HFFc6 (cell line): ENCODE measurements around the gene SLC10A3. TPM values are rescaled to one million over a fixed set of nuclear protein-coding genes. Genes with fewer than 3 reads are reported as not detected.

Experiments
- DNase-seq: peaks from one replicate; pipeline ENCODE4 v3.0.0-alpha.2; 2018
- H3K27ac Mint-ChIP-seq: 2 replicates; pipeline ENCODE4 v1.8.0; 2020; ENCODE audit warnings: mild to moderate bottlenecking, mixed read lengths
- H3K27me3 Mint-ChIP-seq: 2 replicates; pipeline ENCODE4 v1.8.0; 2021; ENCODE audit warnings: mild to moderate bottlenecking, moderate library complexity, mixed read lengths; ENCODE audit not compliant: insufficient read depth
- H3K36me3 Mint-ChIP-seq: 2 replicates; pipeline ENCODE4 v1.8.0; 2021; ENCODE audit warnings: low read depth, mixed read lengths
- H3K4me1 Mint-ChIP-seq: 2 replicates; pipeline ENCODE4 v1.8.0; 2020; ENCODE audit warnings: low read depth, mixed read lengths
- H3K4me3 Mint-ChIP-seq: 2 replicates; pipeline ENCODE4 v1.8.0; 2020; ENCODE audit warnings: mild to moderate bottlenecking, moderate library complexity, mixed read lengths
- H3K9me3 Mint-ChIP-seq: 2 replicates; pipeline ENCODE4 v1.8.0; 2020; ENCODE audit warnings: mild to moderate bottlenecking, mixed read lengths
- total RNA-seq, 6 experiments: library from RNA; stranded (reverse); fragmentation: NEBNext Ultra II Directional; extraction: Animal tissue kit (Norgen Biotek cat#: 25700); gene quantifications; 2 replicates in 1 of 6; 3 replicates in 5 of 6; pipeline ENCODE4 v1.2.3, GENCODE V29; 2021
- TF ChIP-seq, protein P1 (sequence below): fragments of 200-600 bp; sonication (generic); IDR thresholded peaks from 2 replicates; pipeline ENCODE4 v1.5.0; 2021; ENCODE audit warnings: antibody characterized with exemption, mild to moderate bottlenecking

The SLC10A3 gene
- total RNA-seq, 6 experiments from 2014 or later = 34.6 to 46.5 (median 37.7) TPM

DNA sequence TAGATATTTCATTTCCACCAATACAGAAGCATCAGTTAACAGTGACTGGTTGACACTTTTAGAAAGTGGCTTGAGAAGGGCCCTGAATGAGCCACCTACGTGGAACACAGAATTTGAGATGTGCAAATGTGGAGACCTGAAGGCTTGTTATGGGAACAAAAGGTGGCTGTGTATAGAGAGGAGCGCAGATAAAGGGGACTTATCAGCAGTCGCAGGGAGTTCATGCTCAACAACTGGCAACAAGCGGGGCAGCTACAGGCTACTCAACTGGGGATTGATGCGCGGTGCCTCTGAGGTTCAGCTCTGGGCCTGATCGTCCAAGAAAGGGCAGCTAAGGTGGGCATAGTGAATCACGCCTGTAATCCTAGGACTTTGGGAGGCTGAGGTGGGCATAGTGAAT, 29.0 kb upstream of the SLC10A3 start:
- no peak for DNase-seq
- H3K4me1 Mint-ChIP-seq = peaks cover 11% of the 10 kb centered on the region
- peaks cover 5% of the 10 kb centered on the region for H3K36me3 Mint-ChIP-seq
- TF ChIP-seq, protein P1, sequence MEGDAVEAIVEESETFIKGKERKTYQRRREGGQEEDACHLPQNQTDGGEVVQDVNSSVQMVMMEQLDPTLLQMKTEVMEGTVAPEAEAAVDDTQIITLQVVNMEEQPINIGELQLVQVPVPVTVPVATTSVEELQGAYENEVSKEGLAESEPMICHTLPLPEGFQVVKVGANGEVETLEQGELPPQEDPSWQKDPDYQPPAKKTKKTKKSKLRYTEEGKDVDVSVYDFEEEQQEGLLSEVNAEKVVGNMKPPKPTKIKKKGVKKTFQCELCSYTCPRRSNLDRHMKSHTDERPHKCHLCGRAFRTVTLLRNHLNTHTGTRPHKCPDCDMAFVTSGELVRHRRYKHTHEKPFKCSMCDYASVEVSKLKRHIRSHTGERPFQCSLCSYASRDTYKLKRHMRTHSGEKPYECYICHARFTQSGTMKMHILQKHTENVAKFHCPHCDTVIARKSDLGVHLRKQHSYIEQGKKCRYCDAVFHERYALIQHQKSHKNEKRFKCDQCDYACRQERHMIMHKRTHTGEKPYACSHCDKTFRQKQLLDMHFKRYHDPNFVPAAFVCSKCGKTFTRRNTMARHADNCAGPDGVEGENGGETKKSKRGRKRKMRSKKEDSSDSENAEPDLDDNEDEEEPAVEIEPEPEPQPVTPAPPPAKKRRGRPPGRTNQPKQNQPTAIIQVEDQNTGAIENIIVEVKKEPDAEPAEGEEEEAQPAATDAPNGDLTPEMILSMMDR = no peak
- no peaks in the 10 kb centered on the region for H3K9me3 Mint-ChIP-seq
- no peak overlapping the region for H3K27ac Mint-ChIP-seq
- H3K27me3 Mint-ChIP-seq = no peaks in the 10 kb centered on the region; the same call in 1 of the 2 replicates
- no peak overlapping the region for H3K4me3 Mint-ChIP-seq

DNA sequence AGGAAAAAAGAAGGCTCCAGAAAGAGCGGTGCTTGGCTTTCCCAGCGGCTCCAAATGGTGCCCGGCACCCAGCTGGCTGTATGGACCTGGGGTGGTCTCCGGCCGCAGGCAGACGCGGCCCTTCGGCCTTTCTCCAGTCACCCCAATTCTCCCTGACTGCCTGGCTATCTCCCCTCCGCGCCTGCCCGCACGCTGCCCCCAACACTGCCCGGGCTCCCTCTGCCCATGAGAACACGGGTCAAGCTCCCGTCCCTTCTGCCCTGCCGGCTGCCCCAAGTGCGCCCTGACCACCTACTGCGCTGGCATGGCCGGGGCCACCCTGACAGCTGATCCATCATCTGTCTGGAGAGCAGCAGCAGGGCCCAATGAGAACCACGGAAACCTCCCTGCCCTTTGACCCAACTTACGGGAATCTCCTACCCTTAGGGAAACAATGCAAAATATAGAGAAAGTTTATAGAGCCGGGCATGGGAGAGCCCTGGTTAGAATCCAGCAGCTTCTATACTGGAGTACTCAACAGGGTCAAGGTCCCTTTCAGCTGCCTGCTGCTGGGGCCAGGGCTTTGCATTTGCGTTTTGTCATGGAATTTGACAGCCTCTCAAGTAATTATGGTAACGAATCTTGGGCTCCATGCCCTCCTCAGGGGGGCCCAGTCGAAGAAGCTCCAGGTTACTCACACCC, 26.8 kb upstream of the SLC10A3 start:
- no peak overlapping the region for H3K27ac Mint-ChIP-seq
- peaks cover 11% of the 10 kb centered on the region for H3K36me3 Mint-ChIP-seq
- no peak for DNase-seq
- no peak overlapping the region for H3K4me3 Mint-ChIP-seq
- TF ChIP-seq, protein P1 = no peak
- no peaks in the 10 kb centered on the region; the same call in 1 of the 2 replicates for H3K27me3 Mint-ChIP-seq
- H3K9me3 Mint-ChIP-seq = no peaks in the 10 kb centered on the region
- H3K4me1 Mint-ChIP-seq = peaks cover 18% of the 10 kb centered on the region

GRCh38 chrX:154516656-154517100, 26.2 kb upstream of the SLC10A3 start:
- Mint-ChIP-seq H3K27me3 (no peaks in the 10 kb centered on the region), H3K27ac (peak overlapping the region; percentile 83), H3K36me3 (peaks cover 11% of the 10 kb centered on the region), H3K9me3 (no peaks in the 10 kb centered on the region), H3K4me1 (peaks cover 18% of the 10 kb centered on the region), H3K4me3 (peak overlapping the region; percentile 84)
- TF ChIP-seq, protein P1 = no peak
- DNase-seq = no peak

GRCh38 chrX:154515966-154516655, 25.7 kb upstream of the SLC10A3 start, which contains the start of gene FAM3A:
Gene FAM3A (minus strand): TSS chrX:154516232. CDS start chrX:154515772, 460 bp downstream.
- DNase-seq = peak; percentile 81
- Mint-ChIP-seq H3K27me3 (no peaks in the 10 kb centered on the region), H3K4me3 (peak within 1 kb of the TSS; percentile 90), H3K4me1 (peaks cover 18% of the 10 kb centered on the region), H3K9me3 (no peaks in the 10 kb centered on the region), H3K27ac (peak within 1 kb of the TSS; percentile 83), H3K36me3 (peaks cover 12% of the 10 kb centered on the region)
- TF ChIP-seq, protein P1 = no peak

DNA sequence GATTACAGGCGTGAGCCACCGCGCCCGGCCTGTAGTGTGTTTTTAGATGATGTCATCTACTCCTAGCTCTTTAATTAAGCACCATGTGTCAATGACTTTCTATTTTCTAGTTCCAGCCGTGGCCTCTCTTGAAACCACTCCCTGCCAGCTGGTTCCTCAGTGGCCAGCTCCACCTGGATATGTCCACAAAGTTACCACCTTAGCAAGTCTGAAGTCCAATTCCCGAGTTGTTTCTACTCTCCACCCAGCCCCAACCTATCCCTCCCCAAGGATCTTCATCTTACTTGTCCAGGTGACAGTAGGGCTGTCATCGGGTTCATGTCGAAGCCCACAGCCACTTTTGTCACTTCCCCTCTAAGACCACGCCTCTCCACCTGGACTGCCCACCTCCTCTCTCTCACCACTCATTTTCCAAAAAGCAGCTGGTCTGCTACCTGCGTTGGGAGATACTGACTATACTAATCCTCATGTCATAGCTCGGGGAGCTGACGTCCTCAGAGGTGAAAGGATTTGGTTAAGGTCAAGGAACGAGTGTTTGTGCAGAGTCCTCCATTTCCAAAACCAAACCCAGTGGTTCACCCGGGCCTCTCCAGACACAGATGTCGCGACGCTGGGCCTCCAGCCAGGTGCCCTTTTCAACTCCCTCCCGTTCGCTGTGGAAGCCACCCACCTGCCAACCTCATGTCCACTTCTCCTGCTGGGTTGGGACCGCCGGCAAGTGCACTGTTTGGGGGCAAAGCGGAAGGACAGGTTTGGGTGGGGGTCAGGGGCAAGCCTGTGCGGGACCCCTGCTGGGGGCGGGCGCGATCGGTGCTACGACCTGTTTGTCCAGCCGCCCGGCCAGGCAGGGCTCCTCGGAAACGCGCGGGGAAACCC, 24.9 kb upstream of the SLC10A3 start:
- peak overlapping the region; percentile 50 for H3K27ac Mint-ChIP-seq
- H3K27me3 Mint-ChIP-seq = no peaks in the 10 kb centered on the region
- peak overlapping the region; percentile 90 for H3K4me3 Mint-ChIP-seq
- peaks cover 17% of the 10 kb centered on the region for H3K36me3 Mint-ChIP-seq
- peaks cover 18% of the 10 kb centered on the region for H3K4me1 Mint-ChIP-seq
- no peak for DNase-seq
- no peaks in the 10 kb centered on the region for H3K9me3 Mint-ChIP-seq
- TF ChIP-seq, protein P1 = no peak
